HG03039 (cell line): Measurements from ENCODE around the gene B3GNT7.
"Not testable (repeated sequence)": the region's sequence is repeated elsewhere in the genome, so short reads cannot be mapped to it uniquely, and the experiment has no call there.

Experiments used
- ATAC-seq: cut with Tn5 transposase; IDR thresholded peaks from one replicate; pipeline ENCODE4 v1.9.1; 2021; ENCODE audit warnings: mild to moderate bottlenecking, moderate library complexity; ENCODE audit not compliant: unreplicated experiment

Gene B3GNT7

GRCh38 chr2:231364961-231365810 lies 30.3 kb upstream of the B3GNT7 start:
- no peak for ATAC-seq

GRCh38 chr2:231367178-231367577 lies 28.3 kb upstream of the B3GNT7 start:
- no peak for ATAC-seq

GRCh38 chr2:231369580-231370428 lies 25.7 kb upstream of the B3GNT7 start:
- no peak for ATAC-seq

- ATAC-seq, result no peak
Observed at GRCh38 chr2:231370429-231370748, 25.1 kb upstream of the B3GNT7 start.

- ATAC-seq, result no peak
Observed at GRCh38 chr2:231370749-231371429, 24.6 kb upstream of the B3GNT7 start.

- ATAC-seq, result no peak
Observed at GRCh38 chr2:231371430-231372054, 24.0 kb upstream of the B3GNT7 start.

- ATAC-seq, result no peak
Observed at GRCh38 chr2:231372326-231372725, 23.2 kb upstream of the B3GNT7 start.

- no peak for ATAC-seq
Observed at GRCh38 chr2:231373184-231373583, 22.3 kb upstream of the B3GNT7 start.

GRCh38 chr2:231373786-231374349 lies 21.6 kb upstream of the B3GNT7 start:
- no peak for ATAC-seq

- no peak for ATAC-seq
Observed at GRCh38 chr2:231374771-231375170, 20.7 kb upstream of the B3GNT7 start.

GRCh38 chr2:231375994-231376615 lies 19.4 kb upstream of the B3GNT7 start:
- not testable (repeated sequence) for ATAC-seq

GRCh38 chr2:231376857-231377256 lies 18.7 kb upstream of the B3GNT7 start:
- ATAC-seq, result no peak

- ATAC-seq, result no peak
Observed at GRCh38 chr2:231378026-231378722, 17.3 kb upstream of the B3GNT7 start.

- ATAC-seq, result no peak
Observed at GRCh38 chr2:231379266-231380215, 16.0 kb upstream of the B3GNT7 start.

GRCh38 chr2:231380307-231380706 lies 15.2 kb upstream of the B3GNT7 start:
- no peak for ATAC-seq

- ATAC-seq, result no peak
Observed at GRCh38 chr2:231380991-231381847, 14.3 kb upstream of the B3GNT7 start.

GRCh38 chr2:231382116-231382515 lies 13.4 kb upstream of the B3GNT7 start:
- ATAC-seq, result no peak
